ENCODE measurements around the gene TMEM179.
"Not testable (repeated sequence)": the region's sequence is repeated elsewhere in the genome, so short reads cannot be mapped to it uniquely, and the experiment has no call there.

The TMEM179 gene

DNA sequence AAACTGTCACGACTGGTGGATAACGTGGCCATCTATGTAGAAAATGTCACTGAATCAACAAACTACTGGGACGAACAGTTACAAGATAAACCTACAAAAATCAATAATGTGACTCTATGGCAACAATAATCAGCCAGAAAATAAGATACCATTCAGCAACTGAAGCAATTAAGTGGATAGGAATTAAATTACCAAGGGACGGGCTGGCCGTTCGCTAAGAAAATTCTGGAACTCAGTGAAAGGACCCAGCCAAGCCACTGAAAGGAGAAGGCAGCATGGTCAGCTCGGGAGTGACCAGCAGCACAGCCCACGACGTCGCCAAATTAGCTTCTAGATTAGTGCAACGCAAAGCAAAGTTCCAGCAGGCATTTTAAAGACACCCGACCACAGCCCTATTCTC lies 33.6 kb upstream of the TMEM179 start:
- H3K4me3 ChIP-seq (ENCODE audit: insufficient read depth, low read depth, low read length, poor library complexity, severe bottlenecking), result no peak overlapping the region
- H3K27ac ChIP-seq (ENCODE audit: insufficient read depth, low read length, poor library complexity, severe bottlenecking), result no peak overlapping the region
- H3K36me3 ChIP-seq (ENCODE audit: control insufficient read depth, insufficient read depth, low read length), result no peaks in the 10 kb centered on the region
- no peak for DNase-seq
- H3K9me3 ChIP-seq (ENCODE audit: control insufficient read depth, low read length), result no peaks in the 10 kb centered on the region
- peaks cover 13% of the 10 kb centered on the region for H3K27me3 ChIP-seq (replicated peaks; ENCODE audit: control insufficient read depth, insufficient read depth, low read length, poor library complexity, severe bottlenecking)
- H3K4me1 ChIP-seq (ENCODE audit: control insufficient read depth, insufficient read depth, low read length, poor library complexity, severe bottlenecking), result no peaks in the 10 kb centered on the region

DNA sequence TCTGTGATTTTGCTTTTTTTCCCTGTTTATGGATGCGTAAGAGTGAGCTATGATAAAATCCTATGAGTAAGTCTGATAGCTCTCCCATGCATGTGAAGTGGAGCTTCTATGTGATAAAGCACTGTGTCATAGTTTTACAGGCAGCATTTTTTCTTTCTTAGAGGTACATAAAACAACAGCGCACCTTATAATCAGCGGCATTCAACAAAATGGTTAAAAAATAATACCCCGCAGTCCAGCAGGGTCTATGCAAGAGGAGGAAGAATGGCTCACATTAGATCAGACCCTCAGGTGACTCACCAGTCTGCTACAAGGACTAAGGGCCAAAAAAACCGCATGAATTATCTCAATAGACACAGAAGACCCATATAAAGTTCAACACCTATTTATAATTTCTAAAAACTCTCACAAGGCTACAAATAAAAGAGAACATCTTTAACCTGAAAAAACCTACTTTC lies 33.0 kb upstream of the TMEM179 start:
- Histone ChIP-seq H3K4me3 (ENCODE audit: insufficient read depth, low read depth, low read length, poor library complexity, severe bottlenecking) (no peak overlapping the region), H3K27ac (ENCODE audit: insufficient read depth, low read length, poor library complexity, severe bottlenecking) (no peak overlapping the region), H3K4me1 (ENCODE audit: control insufficient read depth, insufficient read depth, low read length, poor library complexity, severe bottlenecking) (no peaks in the 10 kb centered on the region), H3K36me3 (ENCODE audit: control insufficient read depth, insufficient read depth, low read length) (no peaks in the 10 kb centered on the region), H3K9me3 (ENCODE audit: control insufficient read depth, low read length) (no peaks in the 10 kb centered on the region), H3K27me3 (replicated peaks; ENCODE audit: control insufficient read depth, insufficient read depth, low read length, poor library complexity, severe bottlenecking) (peaks cover 13% of the 10 kb centered on the region)
- no peak for DNase-seq

DNA sequence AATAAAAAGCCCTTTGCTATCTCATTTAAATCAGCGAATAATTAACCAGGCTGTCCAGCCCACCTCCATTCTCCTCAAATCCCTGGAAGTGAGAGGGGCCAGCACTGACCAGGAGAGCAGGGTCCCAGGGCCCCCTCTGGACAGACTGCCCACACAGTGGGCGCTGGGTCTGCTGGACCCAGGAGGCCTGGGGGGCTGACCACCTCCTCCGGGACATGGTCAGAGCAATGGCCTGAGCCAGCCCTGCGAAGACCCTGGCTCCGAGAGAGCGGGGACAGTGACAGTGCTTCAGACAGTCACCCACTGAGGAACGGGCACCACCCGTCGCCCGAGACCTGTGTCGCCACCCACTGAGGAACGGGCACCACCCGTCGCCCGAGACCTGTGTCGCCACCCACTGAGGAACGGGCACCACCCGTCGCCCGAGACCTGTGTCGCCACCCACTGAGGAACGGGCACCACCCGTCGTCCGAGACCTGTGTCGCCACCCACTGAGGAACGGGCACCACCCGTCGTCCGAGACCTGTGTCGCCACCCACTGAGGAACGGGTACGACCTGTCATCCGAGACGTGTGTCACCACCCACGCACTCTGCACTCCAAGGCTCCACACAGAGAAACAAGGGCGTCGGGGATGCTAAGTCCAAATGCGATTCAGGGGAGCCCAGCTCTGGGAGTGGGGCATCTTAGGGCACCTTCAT lies 32.4 kb upstream of the TMEM179 start:
- H3K27ac ChIP-seq (ENCODE audit: insufficient read depth, low read length, poor library complexity, severe bottlenecking); H3K36me3 ChIP-seq (ENCODE audit: control insufficient read depth, insufficient read depth, low read length); DNase-seq; H3K4me3 ChIP-seq (ENCODE audit: insufficient read depth, low read depth, low read length, poor library complexity, severe bottlenecking); H3K4me1 ChIP-seq (ENCODE audit: control insufficient read depth, insufficient read depth, low read length, poor library complexity, severe bottlenecking); H3K9me3 ChIP-seq (ENCODE audit: control insufficient read depth, low read length): not testable (repeated sequence)
- H3K27me3 ChIP-seq (replicated peaks; ENCODE audit: control insufficient read depth, insufficient read depth, low read length, poor library complexity, severe bottlenecking), result peaks cover 13% of the 10 kb centered on the region

DNA sequence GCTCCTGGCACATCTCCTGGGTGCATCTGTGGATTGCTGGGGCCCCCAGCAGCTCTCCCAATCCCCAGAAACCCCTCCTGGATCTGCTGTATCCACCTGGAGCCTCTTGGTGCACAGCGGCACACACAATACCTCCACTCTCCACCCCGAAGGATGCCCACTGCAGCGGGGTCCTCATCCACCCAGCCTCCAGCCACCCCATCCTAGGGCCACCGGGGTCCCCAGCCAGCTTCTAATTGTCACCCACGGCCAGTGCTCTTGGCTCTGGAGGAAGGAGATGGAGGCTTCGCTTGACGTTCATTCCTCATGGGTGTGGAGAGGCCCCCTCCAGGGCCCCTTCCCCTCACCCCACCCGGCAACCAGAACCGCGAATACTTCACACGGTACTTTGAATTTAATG lies 31.6 kb upstream of the TMEM179 start:
- H3K9me3 ChIP-seq (ENCODE audit: control insufficient read depth, low read length), result no peaks in the 10 kb centered on the region
- peaks cover 13% of the 10 kb centered on the region for H3K27me3 ChIP-seq (replicated peaks; ENCODE audit: control insufficient read depth, insufficient read depth, low read length, poor library complexity, severe bottlenecking)
- no peak overlapping the region for H3K4me3 ChIP-seq (ENCODE audit: insufficient read depth, low read depth, low read length, poor library complexity, severe bottlenecking)
- H3K36me3 ChIP-seq (ENCODE audit: control insufficient read depth, insufficient read depth, low read length), result no peaks in the 10 kb centered on the region
- DNase-seq, result no peak
- no peaks in the 10 kb centered on the region for H3K4me1 ChIP-seq (ENCODE audit: control insufficient read depth, insufficient read depth, low read length, poor library complexity, severe bottlenecking)
- no peak overlapping the region for H3K27ac ChIP-seq (ENCODE audit: insufficient read depth, low read length, poor library complexity, severe bottlenecking)

DNA sequence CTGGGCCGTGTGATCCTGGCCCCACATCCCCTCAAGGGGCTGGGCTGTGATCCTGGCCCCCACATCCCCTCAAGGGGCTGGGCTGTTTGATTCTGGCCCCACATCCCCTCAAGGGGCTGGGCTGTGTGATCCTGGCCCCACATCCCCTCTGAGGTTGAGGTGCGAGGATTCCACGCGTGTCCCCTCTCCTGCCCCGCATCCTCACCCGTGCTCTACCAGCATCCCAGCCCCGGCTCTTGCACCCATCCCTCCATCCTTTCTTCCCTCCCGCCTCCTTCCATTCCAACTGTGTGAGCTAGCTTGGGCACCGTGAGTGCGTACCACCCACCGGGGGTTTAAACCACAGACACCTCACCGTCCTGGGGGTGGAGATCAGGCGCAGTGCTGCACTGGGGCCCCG lies 31.1 kb upstream of the TMEM179 start:
- H3K36me3 ChIP-seq (ENCODE audit: control insufficient read depth, insufficient read depth, low read length), result no peaks in the 10 kb centered on the region
- H3K4me1 ChIP-seq (ENCODE audit: control insufficient read depth, insufficient read depth, low read length, poor library complexity, severe bottlenecking), result no peaks in the 10 kb centered on the region
- H3K27me3 ChIP-seq (replicated peaks; ENCODE audit: control insufficient read depth, insufficient read depth, low read length, poor library complexity, severe bottlenecking), result peaks cover 13% of the 10 kb centered on the region
- no peaks in the 10 kb centered on the region for H3K9me3 ChIP-seq (ENCODE audit: control insufficient read depth, low read length)
- DNase-seq, result no peak
- no peak overlapping the region for H3K27ac ChIP-seq (ENCODE audit: insufficient read depth, low read length, poor library complexity, severe bottlenecking)
- no peak overlapping the region for H3K4me3 ChIP-seq (ENCODE audit: insufficient read depth, low read depth, low read length, poor library complexity, severe bottlenecking)

DNA sequence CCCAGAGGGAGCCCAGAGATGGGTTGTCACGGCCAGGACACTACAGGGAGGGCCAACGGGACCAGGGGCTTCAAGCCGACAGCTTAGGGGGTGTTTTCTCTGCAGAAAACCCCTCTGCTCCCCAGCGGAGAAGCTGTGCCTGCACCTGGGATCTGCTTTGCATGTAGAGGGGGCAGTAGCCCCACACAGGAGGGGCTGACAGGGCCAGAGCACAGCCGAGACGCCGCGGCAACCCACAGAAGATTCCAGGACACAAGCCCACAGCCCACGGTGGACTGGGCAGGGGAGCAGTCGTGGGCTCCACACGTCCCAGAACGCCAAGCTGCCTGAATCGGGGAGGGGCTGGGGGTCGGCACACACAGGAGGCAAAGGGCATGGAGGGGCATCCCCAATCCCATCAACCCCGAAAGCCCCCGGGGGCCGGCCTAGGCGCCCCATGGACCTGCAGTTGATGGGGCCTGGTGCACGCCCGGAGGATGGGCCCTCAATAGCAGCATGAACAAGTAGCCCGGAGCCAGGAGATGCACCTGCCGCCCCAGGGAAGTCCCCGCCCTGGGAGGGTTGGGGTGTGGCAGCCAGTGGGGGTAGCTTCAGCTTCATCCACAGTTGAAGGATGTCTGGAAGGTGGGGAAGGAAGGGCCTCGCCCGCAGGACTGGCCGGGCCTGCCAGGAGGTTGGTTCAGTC lies 30.5 kb upstream of the TMEM179 start:
- Histone ChIP-seq H3K27ac (ENCODE audit: insufficient read depth, low read length, poor library complexity, severe bottlenecking) (no peak overlapping the region), H3K27me3 (replicated peaks; ENCODE audit: control insufficient read depth, insufficient read depth, low read length, poor library complexity, severe bottlenecking) (peaks cover 9% of the 10 kb centered on the region)
- no peak for DNase-seq

DNA sequence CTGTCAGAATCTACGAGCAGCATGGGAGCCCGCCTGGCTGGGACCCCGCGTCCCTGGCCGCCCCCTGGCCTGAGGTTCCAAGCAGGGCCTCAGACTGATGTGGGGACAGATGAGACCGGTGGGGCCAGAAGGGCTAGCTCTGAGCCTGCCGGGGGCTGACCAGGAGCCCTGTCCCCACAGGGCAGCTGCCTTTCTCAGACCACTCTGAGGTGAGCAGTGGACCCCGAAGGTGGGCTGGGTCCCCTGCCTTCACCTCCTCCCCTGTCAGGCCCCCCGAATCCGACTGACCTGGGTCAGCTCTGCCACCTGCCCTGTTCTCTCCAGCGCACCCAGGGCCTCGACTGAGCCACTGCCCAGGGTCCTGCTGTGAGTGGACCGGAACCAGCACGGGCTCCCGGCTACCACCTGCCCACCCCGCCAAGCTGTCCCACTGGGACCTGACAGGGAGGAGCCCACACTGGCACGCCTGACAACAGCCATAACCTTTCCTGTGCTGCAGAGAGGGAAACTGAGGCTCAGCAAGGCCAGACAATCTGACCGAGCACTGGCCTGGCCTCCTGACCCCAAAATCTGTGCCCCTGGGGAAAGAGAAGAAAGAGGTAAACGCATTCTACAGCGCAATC lies 29.7 kb upstream of the TMEM179 start:
- Histone ChIP-seq H3K4me1 (ENCODE audit: control insufficient read depth, insufficient read depth, low read length, poor library complexity, severe bottlenecking) (no peaks in the 10 kb centered on the region), H3K27me3 (replicated peaks; ENCODE audit: control insufficient read depth, insufficient read depth, low read length, poor library complexity, severe bottlenecking) (peaks cover 6% of the 10 kb centered on the region), H3K27ac (ENCODE audit: insufficient read depth, low read length, poor library complexity, severe bottlenecking) (no peak overlapping the region), H3K9me3 (ENCODE audit: control insufficient read depth, low read length) (no peaks in the 10 kb centered on the region), H3K36me3 (ENCODE audit: control insufficient read depth, insufficient read depth, low read length) (no peaks in the 10 kb centered on the region), H3K4me3 (ENCODE audit: insufficient read depth, low read depth, low read length, poor library complexity, severe bottlenecking) (no peak overlapping the region)
- no peak for DNase-seq

More for the DNA sequence above, 30.5 kb upstream of the TMEM179 start:
- no peaks in the 10 kb centered on the region for H3K4me1 ChIP-seq (ENCODE audit: control insufficient read depth, insufficient read depth, low read length, poor library complexity, severe bottlenecking)
- H3K36me3 ChIP-seq (ENCODE audit: control insufficient read depth, insufficient read depth, low read length), result no peaks in the 10 kb centered on the region
- H3K9me3 ChIP-seq (ENCODE audit: control insufficient read depth, low read length), result no peaks in the 10 kb centered on the region
- H3K4me3 ChIP-seq (ENCODE audit: insufficient read depth, low read depth, low read length, poor library complexity, severe bottlenecking), result no peak overlapping the region

DNA sequence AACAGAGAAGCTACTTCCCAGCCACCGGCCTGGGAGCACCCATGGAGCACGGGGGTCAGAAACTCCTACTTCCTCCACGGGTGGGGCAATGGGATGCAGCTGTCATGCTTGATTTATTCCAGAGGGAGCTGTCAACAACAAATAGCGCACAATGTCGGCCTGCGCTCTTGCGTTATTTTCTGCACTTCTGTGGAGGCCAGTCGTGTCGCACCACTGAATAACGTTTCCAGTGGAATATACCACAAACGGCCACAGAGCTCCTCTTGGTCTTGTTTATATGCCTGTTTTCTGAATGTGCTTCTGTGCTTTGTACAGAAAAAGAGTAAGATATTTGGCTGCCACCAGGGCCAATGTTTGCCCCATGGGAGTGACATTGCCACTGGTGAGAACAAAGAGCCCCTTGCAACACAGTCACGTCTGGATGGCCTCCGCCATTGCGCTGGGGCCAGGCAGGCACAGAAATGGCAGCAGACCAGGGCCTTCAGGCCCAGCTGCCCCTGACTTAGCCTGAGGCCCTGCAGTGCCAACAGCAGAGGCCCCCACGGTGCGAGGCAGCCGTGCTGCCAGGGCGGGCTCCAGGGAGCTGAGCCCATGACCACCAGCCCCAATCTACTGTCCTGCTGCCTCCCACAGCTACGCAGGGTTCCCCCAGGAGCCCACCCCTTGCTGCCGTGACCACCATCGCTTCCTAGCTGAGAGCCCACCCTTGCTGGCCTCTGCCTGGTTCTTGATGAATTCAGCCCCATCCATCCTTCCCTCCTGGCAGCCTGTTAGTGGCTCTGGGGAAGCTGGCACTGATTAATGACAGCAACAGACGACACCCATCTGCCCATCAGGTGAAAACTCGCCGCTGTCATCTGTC lies 28.9 kb upstream of the TMEM179 start:
- no peaks in the 10 kb centered on the region for H3K4me1 ChIP-seq (ENCODE audit: control insufficient read depth, insufficient read depth, low read length, poor library complexity, severe bottlenecking)
- no peak for DNase-seq
- H3K9me3 ChIP-seq (ENCODE audit: control insufficient read depth, low read length), result no peaks in the 10 kb centered on the region
- no peak overlapping the region for H3K4me3 ChIP-seq (ENCODE audit: insufficient read depth, low read depth, low read length, poor library complexity, severe bottlenecking)
- H3K27me3 ChIP-seq (replicated peaks; ENCODE audit: control insufficient read depth, insufficient read depth, low read length, poor library complexity, severe bottlenecking), result peaks cover 3% of the 10 kb centered on the region
- no peaks in the 10 kb centered on the region for H3K36me3 ChIP-seq (ENCODE audit: control insufficient read depth, insufficient read depth, low read length)
- no peak overlapping the region for H3K27ac ChIP-seq (ENCODE audit: insufficient read depth, low read length, poor library complexity, severe bottlenecking)

DNA sequence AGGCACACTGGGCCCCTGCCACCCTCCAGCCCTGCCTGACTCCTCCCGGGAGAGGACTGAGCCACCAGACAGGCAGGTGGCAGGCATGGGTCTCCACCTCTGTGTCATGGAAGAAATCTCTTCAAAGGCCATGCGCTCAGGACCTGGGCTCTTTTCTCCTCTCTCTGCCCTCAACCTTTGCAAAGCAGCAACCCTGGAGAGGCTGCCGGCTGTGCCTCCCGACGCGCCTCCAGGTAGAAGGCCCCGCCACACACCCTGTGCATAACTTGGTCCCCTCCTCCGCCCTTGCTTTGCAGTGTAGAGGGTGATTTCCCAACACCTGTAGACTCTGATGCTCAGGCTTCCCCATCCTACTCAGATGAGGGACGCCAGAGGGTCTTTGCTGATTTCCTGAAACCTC lies 28.2 kb upstream of the TMEM179 start:
- H3K36me3 ChIP-seq (ENCODE audit: control insufficient read depth, insufficient read depth, low read length), result no peaks in the 10 kb centered on the region
- H3K4me1 ChIP-seq (ENCODE audit: control insufficient read depth, insufficient read depth, low read length, poor library complexity, severe bottlenecking), result no peaks in the 10 kb centered on the region
- no peaks in the 10 kb centered on the region for H3K9me3 ChIP-seq (ENCODE audit: control insufficient read depth, low read length)
- no peak overlapping the region for H3K4me3 ChIP-seq (ENCODE audit: insufficient read depth, low read depth, low read length, poor library complexity, severe bottlenecking)
- no peak overlapping the region for H3K27ac ChIP-seq (ENCODE audit: insufficient read depth, low read length, poor library complexity, severe bottlenecking)
- no peak for DNase-seq
- peaks cover 3% of the 10 kb centered on the region for H3K27me3 ChIP-seq (replicated peaks; ENCODE audit: control insufficient read depth, insufficient read depth, low read length, poor library complexity, severe bottlenecking)
